K562 treated with DMSO at 1 percent for 24 hours (cell line): ENCODE results near the gene ITIH1. TPM values are rescaled to one million over a fixed set of nuclear protein-coding genes. Genes with fewer than 3 reads are reported as not detected.

Experiments used
- total RNA-seq: library from RNA; unstranded; fragments of 300-600 nt; gene quantifications from 2 replicates; pipeline ENCODE4 v1.2.3, GENCODE V29; 2022; ENCODE audit warnings: low read depth; ENCODE audit not compliant: insufficient read depth

The ITIH1 gene, protein sequence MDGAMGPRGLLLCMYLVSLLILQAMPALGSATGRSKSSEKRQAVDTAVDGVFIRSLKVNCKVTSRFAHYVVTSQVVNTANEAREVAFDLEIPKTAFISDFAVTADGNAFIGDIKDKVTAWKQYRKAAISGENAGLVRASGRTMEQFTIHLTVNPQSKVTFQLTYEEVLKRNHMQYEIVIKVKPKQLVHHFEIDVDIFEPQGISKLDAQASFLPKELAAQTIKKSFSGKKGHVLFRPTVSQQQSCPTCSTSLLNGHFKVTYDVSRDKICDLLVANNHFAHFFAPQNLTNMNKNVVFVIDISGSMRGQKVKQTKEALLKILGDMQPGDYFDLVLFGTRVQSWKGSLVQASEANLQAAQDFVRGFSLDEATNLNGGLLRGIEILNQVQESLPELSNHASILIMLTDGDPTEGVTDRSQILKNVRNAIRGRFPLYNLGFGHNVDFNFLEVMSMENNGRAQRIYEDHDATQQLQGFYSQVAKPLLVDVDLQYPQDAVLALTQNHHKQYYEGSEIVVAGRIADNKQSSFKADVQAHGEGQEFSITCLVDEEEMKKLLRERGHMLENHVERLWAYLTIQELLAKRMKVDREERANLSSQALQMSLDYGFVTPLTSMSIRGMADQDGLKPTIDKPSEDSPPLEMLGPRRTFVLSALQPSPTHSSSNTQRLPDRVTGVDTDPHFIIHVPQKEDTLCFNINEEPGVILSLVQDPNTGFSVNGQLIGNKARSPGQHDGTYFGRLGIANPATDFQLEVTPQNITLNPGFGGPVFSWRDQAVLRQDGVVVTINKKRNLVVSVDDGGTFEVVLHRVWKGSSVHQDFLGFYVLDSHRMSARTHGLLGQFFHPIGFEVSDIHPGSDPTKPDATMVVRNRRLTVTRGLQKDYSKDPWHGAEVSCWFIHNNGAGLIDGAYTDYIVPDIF
- not detected in 2 replicates for total RNA-seq

DNA sequence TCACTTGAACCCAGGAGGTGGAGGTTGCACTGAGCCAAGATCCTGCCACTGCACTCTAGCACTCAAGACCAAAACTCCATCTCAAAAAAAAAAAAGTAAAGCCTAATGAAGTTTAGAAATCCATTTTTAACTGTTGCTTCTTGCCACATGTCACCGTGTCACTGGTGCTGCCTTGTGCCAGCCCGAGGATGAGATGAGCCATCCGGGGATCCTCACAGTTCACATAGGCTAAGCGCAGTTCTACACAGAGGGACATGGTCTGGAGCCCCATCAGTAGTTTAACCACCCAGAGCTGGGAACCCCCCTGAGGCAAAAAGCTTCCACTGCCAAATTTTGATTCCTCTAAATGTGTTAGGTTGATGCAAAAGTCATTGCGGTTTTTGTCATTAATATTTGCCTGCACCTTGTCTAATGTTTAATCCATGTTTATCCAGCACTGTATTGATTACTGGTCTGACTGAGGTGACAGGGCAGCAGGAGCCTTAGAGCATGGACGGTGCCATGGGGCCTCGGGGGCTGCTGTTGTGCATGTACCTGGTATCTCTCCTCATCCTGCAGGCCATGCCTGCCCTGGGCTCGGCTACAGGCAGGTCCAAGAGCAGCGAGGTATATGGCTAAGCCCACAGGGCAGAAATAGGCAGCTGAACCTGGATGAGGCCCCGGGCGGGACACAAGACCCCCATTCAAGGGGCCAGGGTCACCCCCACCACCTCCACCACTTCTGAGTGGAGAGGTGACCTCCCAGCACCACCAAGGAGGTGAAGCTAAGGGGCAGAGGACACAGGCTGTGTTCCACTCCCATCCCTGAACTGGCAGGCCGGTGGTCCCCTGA lies at the start of gene ITIH1:
ITIH1 (plus strand) TSS at position 473 of the 832 bp plus-strand sequence; CDS start at position 490, 17 bp downstream.

DNA sequence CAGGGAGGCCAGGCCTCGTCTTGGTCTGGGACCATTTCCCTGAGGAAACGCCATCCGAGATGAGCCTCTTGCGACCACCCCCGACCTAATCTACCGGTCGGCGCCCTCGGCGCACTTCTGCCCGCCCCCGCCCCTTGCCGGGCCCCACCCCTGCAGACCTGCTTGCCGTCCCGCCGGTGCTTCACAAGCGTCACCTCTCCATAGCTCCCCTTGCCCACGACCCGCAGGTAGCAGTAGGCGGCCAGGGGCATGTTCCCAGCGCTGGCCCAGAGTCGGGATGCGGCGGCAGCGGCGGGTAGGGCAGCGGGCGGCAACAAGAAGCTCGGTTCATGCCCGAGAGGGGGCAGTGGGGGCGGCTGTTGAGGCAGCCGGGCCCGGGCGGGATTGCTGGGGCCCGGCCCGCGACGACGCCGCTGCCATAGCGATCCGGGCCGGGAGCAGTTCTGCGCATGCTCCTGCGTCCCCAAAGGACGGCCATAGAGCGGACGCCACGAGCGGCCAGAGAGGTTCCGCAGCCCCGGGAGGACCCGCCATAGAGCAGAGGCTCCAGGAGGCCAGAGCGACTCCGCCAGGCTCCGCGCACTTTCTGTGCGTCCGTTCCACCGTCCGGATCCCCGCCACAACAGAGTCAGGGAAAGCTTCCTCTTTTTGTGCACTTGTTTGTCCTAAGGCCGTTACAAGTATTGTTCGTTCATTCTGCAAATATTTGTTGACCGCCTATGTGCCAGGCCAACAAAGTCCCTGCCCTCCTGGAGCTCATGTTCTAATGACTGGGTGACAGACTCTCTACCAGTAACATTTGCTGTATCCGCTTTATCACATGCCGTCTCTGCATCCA lies 6.7 kb upstream of the ITIH1 start, which contains the start of gene NEK4:
NEK4 (minus strand) TSS at position 445 of the 838 bp plus-strand sequence; CDS start at position 251, 194 bp downstream.

DNA sequence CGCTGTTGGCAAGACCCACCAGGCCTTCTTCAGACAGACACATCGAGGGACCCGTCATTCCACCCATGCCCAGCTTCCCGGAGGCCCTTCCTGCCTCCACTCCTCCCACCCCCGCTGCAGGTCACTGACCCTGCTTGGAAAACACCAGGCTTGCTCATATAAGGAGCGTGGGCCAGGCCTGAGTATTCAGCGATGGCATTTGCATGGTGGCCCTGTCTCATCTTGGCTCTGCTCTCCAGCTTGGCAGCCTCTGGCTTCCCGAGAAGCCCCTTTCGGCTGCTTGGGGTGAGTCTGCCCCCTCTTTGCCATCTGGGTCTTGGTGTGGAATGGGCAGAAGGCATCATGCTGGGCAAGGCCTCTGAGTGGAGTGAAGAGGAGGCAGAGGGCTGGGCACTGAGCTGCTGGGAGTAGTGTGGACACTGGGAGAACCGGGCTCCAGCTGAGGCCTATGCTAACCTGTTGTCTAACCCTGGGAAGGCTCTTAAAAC lies 17.3 kb downstream of the ITIH1 start, which contains the start of gene ITIH3:
ITIH3 (plus strand) TSS at position 185 of the 488 bp plus-strand sequence; CDS start at position 193, 8 bp downstream.

DNA sequence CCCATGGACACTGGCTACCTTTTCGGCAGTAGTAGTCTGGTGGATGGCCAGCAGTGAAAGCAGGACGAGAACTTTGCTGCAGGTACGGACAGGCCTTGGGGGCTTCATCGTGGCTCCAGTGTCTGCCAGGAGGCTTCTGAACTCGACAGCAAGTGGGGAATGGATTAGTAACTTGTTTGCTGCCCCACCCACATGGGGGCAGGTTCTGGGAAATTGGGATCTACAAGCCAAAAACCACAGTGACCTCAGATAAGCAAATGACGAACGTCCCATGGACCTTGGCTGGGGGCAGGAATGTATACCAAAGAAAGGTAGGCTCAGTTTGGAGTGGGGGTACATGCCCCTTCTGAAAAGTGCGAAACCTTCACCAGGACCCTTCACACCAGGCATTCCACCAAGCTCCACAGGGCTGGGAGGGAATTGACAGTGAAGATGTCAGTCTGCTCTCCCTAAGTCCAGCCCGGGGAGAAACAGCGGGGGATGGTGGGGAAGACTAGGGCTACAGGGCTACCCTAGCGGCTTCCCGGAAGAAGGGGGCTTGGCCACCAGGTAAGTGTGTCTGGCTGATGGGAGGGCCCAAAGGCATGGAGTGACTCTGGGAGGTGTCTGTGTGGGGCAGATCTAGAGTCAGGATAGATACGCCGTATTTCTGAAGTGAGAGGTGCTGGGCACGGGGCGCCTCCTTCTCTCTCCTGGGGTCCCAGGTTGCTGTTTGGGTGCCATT lies 53.3 kb downstream of the ITIH1 start, which contains the start of gene ITIH4:
ITIH4 (minus strand) TSS at position 138 of the 724 bp plus-strand sequence; CDS start at position 108, 30 bp downstream.

DNA sequence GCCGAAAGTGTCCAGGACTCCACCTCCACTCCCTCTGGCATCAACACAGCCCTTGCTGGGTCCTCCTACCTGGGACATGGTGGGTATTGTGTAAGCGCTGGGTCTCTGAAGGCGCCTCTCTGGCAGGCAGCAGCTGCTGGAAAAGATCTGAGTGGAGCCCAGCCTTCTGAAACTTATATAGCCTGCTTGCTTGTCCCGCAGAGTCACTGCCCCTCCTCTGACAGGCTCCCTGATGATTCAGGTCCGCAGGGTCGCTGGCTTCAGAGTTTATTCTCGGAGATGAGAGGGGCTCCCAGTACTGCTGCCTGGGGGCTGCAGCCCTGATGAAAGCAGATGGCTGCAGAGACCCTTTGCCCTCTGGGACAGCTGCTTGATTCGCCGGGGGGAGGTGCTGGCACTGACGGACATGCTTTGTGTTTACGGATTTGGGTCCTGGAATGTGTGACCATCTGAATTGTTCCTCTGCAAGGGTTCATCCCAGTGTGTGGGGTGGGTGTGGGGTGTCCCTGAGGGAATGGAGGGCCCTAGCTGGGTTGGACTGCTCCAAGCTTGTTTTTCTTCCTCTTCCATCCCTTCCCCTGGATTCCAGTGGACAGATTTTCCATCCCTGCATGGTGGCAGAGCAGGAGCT lies 57.6 kb downstream of the ITIH1 start, which contains the start of gene MUSTN1:
MUSTN1 (minus strand) TSS at position 149 of the 631 bp plus-strand sequence; CDS start at position 78, 71 bp downstream.

Other genes with a start within 250 kb of the ITIH1 start
- gene NT5DC2, start 243.7 kb upstream of the ITIH1 start, total RNA-seq: 119 and 144 TPM in 2 replicates
- 33.0 and 37.8 TPM in 2 replicates for gene UQCC5, start 241.0 kb upstream of the ITIH1 start, total RNA-seq
- gene PBRM1, start 91.7 kb upstream of the ITIH1 start, total RNA-seq: 13.7 and 19.7 TPM in 2 replicates
- gene GNL3, start 91.6 kb upstream of the ITIH1 start, total RNA-seq: 27.5 and 33.1 TPM in 2 replicates
- 32.6 and 39.1 TPM in 2 replicates for gene GLT8D1, start 71.8 kb upstream of the ITIH1 start, total RNA-seq
- gene SPCS1, start 71.5 kb upstream of the ITIH1 start, total RNA-seq: 64.8 and 65.9 TPM in 2 replicates
- gene NEK4, start 6.7 kb upstream of the ITIH1 start, total RNA-seq: 9.4 and 10.3 TPM in 2 replicates
- 0.10 TPM in 1 of 2 replicates, not detected in the other for gene ITIH3, start 17.2 kb downstream of the ITIH1 start, total RNA-seq
- gene ITIH4, start 53.1 kb downstream of the ITIH1 start, total RNA-seq: 0.29 and 1.4 TPM in 2 replicates
- gene MUSTN1, start 57.4 kb downstream of the ITIH1 start, total RNA-seq: 3.5 and 4.2 TPM in 2 replicates
- gene STIMATE, start 119.9 kb downstream of the ITIH1 start, total RNA-seq: 14.3 and 23.2 TPM in 2 replicates